ENCODE data around the gene GNG7.
"Not testable (repeated sequence)": the region's sequence is repeated elsewhere in the genome, so short reads cannot be mapped to it uniquely, and the experiment has no call there.

GNG7 gene

DNA sequence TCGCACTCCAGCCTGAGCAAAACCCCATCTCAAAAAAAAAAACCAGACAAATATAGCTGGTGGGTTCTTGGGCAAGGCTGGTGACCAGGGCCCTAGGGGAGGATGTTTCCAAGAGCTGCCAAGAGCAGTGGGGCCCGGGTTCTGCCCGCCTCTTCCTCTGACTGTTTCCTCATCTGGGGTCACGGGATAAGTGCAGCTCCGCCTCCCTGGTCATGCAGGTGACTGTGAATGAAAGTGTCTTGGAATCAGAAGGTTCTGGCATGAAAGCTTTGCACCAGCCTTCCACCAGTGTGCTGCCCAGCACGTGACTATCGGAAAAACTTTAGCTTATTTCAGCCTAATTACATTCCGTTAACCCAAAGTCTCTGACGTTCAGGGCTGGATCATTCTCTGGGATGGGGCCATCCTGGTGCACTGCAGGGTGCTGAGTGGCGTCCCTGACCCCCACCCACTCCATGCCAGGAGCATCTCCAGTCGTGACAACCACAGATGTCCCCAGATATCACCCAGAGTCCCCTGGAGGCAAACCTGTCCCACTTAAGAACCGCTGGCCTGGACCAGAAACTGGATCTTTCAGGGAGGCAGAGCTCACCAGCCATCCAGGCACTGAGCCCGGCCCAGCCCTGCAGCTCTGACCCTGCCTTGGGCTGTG, 85.6 kb downstream of the GNG7 start:
- peak; percentile 67 for DNase-seq

DNA sequence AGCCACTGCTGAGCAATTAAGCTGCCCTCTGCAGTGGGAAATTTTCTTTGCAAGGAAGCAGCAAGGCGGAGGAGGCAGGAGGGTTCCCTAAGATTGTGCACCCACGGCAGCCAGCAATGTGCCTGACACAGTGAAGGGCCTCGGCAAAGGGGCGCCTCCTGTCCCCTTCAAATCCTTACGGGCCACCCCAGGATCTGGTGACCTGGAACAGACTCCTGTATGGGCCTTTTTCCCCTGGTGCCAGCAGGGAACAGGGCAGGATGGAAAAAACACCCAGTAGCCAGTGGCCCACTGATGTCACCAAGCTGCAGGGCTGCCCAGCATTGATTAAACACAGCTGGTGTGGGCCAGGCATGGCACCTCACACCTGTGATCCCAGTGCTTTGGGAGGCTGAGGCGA, 86.7 kb downstream of the GNG7 start:
- DNase-seq: no peak

DNA sequence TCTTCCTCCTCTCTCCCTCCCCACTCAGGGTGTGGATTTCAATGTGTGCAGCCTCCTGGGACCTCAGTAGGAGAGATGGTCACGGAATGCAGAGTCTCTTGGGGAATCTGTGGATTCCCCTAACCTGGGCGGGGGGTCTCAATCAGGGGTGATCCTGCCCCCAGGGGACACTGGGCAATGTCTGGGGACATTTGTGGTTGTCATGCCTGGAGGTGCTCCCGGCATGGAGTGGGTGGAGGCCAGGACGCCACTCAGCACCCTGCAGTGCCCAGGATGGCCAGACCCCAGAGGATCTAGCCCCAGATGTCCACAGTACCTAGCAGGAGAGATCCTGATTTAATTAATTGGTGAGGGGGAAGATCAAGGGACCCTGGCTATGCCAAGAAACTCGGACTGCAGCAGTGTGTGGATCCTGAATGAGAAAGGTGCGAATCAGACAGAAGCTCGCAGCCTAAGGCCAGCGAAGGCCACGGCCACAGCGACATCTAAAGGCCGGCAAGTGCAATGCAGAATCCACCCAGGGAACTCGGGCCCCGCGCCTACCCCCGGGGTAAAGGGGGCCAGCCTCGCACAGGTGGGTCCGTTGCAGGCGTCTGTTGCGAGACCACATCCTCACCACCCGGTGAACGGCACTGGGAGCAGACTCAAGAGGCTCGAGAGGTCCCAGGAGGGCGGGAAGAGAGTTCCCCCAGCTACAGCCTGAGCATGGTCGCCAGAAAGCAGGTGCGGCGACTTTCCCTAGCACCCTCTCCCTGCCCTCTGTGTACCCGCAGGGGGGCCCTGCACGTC, 88.8 kb downstream of the GNG7 start:
- peak; percentile 72 for DNase-seq

DNA sequence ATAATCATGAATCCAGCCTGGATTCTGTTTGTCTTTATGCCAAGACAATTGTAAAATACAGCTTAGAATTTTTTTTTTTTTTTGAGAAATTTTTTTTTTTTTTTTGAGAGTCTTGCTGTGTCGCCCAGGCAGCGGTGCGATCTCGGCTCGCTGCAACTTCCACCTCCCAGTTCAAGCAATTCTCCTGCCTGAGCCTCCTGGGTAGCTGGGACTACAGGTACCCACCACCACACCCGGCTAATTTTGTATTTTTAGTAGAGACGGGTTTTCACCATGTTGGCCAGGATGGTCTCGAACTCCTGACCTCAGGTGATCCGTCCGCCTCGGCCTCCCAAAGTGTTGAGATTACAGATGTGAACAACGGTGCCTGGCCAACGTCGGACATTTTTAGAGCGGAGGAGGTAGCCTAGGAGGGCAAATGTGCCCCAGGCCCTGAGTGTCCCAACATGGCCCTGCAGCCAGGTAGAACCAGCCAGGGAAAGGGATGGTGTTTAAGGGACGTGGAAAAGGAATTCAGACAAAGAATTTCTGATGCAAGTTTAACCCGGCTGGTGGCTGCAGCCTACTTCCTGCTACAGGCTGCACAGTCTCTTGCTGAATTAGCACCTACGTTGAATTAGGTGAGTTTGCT, 89.8 kb downstream of the GNG7 start:
- DNase-seq: no peak

DNA sequence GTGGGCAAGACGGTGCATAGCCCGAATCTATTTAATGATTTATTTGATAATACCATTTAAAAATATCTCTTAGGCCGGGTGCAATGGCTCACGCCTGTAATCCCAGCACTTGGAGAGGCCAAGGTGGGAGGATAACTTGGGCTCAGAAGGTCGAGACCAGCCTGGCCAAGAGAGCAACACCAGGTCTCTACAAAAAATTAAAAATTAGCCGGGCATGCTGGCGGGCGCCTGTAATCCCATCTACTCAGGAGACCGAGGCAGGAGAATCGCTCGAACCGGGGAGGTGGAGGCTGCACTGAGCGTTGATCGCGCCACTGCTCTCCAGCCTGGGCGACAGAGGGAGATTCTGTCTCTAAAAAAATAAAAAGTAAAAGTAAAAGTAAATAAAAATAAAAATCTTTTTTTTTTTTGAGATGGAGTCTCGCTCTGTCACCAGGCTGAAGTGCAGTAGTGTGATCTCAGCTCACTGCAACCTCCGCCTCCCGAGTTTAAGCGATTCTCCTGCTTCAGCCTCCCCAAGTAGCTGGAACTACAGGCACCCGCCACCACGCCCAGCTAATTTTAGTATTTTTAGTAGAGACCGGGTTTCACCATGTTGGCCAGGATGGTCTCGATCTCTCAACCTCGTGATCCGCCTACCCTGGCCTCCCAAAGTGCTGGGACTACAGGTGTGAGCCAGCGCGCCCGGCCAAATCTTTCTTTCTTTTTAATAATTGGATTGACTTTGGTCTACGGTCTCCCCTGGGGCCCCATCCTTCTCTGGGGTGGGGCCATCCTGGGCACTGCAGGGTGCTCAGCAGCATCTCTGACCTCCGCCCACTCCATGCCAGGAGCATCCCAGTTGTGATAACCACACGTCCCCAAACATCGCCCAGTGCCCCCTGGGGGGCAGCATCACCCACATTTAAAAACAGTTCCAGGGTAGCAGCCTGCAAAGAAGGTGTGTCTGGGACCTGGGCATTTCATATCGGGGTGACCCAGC, 90.7 kb downstream of the GNG7 start:
- peak; percentile 32 for DNase-seq

DNA sequence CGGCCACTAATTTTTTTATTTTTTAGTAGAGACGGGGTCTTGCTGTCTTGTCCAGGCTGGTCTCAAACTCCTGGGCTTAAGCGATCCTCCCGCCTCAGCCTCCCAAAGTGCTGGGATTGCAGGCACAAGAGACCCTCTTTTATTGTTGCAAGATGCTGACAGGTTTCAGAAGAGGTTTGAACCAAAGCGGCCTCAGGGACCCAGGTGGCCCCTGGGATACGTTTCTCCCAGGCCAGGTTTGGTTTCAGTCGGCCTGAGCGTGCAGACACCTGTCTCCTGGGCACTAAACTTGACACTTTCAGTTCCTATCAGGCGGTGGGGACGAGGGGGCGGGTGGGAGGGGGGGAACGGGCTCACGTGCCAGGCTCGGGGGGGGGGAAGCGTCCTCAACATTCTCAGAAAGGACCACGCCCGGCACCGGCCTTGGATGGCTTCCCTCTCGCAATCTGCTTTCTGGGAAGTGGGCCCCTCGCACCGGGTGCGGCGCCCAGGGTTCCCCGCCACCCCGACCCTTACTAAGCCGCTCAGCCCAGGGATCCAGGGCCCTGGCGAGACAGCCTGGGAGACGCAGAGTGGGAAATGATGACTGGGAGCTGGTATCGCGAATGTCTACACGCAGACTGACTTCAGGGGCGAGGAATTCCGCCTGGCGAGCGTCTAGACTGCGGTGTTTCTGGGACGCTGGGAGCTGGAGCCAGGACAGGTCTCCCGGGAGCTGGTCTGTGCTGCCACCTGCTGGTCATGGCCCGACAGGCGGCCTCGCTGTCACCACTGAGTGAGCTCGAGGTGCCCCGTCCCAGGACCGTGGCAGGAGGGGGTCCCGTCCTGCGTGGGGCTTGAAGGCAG, 91.6 kb downstream of the GNG7 start:
- DNase-seq: peak; percentile 95

DNA sequence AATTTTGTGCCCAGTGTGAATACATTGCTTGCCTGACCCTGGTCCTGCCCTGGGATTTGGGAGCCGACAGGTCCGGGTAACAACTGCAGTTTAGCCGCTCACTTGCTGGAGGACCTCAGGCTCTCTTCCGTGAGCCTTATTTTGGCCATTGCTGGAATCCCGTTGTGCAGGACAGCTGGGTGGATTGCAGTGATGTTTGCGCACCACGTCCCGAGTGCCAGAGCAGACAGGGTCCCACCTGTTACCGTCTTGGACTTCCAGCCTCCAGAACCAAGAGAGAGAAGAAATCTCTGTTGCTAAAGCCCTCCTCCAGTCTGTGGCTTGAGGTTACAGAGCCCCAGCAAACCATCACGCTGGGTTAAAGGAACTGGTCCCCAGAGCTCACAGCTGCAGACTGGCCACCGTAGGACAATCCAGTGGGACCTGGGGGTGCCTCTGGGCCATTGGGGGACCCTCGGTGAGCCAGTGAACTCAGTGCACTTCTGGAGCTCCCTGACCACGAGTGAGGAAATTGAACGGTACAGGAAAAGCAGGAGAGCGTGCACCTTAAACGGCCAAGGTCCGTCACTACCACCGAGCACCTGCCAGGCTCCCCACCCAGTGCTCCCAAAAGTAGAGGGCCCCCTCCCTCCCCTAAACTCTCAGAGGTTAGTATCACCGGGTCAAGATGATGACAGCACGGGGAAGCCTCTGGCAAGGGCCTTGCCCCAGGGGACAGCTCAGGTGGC, 92.9 kb downstream of the GNG7 start:
- DNase-seq: no peak

DNA sequence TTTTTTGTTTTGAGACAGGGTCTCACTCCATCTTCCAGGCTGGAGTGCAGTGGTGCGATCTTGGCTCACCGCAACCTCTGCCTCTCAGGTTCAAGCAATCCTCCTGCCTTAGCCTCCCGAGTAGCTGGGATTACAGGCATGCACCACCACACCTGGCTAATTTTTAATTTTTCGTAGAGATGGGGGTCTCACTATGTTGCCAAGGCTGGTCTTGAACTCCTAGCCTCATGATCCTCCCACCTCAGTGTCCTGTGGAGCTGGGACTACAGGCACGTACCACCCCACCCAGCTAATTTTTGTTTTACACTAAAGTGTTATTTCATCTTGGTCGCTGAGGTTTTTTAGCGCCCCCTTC, 93.5 kb downstream of the GNG7 start:
- not testable (repeated sequence) for DNase-seq

DNA sequence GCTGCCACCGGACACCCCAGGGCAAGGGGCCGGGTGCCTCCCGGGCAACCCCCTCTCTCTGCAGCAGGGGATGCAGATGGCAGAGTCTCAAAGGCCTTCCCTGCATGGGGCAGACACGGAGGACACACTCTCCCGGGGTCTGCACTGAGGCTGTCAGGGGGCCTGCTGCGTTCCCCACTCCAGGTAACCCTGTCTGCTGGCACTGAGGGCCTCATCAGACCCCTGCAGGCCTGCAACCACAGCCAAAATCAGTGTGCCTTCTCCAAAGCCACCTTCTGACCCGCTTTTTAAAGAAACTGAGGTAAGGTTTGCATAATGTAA, 93.9 kb downstream of the GNG7 start:
- DNase-seq: no peak

DNA sequence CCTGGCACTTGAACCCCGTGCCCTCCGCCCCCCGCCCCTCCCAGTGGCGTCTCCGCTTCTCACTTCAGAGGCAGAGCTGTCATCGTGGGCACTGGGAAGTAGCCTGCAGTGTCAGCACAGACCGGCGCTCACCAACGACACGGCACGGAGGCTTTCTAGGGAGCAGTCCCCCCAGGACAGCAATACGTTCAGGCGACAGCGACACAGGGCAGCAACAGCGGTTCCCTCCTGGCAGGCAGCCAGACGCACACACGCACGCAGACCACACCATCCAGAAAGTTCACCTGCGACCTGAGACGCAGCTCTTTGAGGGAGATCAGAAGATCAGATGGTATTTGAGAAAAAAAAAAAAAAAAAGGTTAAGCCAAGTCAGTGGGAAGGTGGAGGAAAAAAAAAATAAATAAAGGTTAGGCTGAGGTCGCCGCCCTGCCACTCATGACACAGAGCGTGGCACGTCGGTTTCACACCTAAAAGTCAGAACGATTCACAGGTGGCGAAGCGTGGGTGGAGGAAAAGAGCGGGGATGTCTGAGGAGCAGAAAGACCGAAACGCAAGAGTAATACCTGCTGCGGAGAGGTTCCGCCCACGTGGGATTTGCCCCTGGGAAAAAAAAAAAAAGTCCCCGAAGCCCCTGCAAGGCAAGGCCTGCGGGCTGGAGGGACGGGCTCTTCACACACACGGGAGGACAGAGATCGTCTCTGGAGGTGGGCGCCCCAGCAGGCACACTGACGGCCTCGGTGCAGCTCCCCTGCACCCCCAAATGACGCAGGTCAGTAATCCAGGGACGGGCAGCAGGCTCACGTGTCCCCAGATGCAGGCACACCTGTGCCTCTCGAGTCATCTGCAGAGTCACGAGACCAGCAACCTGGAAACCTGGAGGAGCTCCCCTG, 94.5 kb downstream of the GNG7 start:
- peak; percentile 87 for DNase-seq

DNA sequence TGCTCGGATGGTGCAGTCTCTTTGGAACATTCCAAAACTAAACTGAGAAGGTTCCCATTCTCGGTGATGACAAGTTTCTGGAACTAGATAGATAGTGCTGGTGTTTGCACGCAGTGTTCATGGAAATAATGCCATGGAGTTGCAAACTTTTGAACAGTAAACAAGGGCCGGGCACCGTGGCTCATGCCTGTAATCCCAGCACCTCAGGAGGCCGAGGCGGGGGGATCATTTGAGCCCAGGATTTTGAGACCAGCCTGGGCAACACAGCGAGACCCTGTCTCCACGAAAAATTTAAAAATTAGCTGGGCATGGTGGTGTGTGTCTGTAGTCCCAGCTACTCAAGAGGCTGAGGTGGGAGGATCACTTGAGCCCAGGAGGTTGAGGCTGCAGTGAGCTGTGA, 95.7 kb downstream of the GNG7 start:
- DNase-seq: not testable (repeated sequence)

DNA sequence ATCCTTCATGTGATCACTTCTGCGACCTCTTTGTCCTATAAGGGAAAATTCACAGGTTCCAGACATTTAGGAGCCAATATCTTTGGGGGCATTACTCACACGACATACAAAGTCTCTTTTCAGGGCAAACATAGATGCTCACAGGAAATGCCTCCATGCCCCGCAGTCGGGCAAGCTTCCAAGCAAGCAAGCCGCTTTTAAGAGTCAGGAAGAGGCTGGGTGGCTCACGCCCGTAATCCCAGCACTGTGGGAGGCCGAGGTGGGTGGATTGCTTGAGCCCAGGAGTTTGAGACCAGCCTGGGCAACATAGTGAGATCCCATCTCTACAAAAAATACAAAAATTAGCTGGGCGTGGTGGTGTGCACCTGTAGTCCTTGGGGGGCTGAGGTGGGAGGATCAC, 96.6 kb downstream of the GNG7 start:
- DNase-seq: not testable (repeated sequence)

DNA sequence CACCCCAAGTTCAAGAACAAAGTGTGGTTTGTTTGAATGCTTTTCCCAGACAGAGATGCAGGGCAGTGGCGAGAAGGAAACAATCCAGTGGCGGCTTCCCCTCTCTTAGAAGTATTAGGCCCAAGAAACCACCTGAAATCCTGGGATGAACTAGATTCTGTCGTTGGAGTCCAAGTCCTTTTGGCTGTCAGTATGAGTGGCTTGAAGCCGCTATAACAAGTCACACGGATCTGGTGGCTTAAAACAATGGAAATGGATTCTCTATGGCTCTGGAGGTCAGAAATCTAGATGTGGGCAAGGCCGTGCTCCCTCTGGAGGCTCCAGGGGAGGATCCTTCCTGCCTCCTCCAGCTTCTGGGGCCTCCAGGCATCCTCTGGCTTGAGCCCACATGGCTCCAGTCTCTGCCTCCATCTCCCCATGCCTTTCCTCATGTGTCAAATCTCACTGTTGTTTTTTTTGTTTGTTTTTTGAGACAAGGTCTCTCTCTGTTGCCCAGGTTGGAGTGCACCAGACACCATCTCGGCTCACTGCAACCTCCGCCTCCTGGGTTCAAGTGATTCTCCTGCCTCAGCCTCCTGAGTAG, 97.7 kb downstream of the GNG7 start:
- DNase-seq: no peak

DNA sequence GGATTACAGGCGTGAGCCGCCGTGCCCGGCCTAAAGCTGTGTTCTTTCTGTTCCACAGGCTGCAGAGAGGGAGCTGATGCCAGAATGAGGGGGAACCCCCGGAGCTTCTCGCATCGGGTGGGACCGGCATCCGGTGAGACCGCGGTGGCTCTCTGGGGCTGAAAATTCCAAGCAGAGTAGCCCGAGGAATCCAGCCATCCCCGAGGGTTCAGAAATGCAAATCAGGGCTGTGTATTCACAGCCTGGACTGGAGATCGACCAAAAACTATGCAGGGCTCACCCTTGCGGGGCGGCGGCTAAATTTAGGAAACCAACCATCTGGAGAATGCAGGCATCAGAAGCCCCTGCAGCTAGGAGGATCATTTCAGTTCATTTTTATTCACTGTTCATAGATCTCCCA, 99.2 kb downstream of the GNG7 start:
- no peak for DNase-seq

DNA sequence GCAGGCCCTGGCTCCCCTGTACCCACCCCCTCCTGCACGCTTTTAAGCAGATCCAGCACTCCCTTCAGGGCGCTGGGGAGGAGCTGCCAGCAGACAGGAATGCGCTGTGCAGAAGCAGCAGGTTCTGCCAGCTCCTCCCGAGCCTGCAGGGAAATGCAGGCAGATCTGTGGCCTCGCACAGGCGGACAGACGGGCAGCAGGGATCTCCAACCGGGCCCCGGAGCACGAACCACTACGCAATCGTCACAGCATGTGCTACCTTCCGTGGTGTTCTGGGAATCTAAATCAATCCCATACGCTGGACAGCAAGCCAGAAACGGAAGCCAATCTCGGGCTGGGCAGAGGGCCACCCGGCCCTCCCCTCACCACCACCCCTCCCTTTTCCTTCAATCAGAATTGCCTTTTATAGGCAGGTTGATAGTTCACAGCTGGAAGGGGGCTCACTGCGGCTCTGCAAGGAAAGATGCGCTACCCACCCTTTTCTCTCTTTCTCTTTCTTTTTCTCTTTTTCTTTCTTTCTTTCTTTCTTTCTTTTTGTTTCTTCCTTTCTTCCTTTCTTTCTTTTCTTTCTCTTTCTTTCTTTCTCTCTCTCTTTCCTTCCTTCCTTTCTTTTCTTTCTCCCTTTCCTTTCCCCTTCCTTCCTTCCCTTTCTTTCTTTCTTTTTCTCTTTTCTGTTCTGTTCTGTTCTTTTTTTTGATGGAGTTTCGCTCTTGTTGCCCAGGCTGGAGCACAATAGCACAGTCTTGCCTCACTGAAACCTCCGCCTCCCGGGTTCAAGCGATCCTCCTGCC, 99.9 kb downstream of the GNG7 start:
- DNase-seq: no peak

DNA sequence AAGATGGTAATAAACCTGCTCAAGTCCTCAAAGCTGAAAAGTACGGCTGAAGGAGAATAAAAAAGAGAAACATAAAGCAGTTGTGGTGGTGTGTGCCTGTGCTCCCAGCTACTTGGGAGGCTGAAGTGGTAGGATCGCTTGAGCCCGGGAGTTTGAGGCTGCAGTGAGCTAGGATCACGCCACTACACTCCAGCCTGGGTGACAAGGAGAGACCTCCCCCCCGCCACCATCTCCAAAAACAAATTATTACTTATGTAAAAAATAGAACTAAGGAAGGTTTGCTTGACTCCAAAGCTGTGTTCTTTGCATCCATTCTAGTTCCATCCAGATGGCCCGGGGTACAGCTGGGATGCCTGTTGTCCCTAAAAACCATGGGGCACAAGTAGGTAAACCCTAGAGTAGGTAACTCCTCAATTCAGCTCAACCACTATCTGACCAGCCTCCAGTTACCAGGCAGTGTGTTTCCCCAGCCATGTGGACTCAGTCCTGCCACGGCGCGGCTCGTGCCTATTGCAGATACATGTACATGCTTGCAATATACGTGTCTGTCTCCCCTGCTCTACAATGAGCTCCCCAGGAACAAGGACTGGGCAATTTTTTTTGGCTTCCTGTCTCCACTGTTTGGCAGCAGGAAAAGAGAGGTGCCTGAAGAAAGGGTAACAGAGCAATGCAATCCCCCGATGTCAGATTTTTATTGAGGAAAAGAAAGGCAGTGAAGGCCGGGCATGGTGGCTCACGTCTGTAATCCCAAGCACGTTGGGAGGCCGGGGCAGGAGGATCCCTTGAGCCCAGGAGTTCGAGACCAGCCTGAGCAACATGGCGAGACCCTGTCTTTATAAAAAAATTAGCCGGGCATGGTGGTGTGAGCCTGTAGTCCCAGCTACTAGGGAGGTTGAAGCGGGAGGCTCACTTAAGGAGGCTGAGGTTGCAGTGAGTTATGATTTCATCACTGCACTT, 101.3 kb downstream of the GNG7 start:
- DNase-seq: no peak

DNA sequence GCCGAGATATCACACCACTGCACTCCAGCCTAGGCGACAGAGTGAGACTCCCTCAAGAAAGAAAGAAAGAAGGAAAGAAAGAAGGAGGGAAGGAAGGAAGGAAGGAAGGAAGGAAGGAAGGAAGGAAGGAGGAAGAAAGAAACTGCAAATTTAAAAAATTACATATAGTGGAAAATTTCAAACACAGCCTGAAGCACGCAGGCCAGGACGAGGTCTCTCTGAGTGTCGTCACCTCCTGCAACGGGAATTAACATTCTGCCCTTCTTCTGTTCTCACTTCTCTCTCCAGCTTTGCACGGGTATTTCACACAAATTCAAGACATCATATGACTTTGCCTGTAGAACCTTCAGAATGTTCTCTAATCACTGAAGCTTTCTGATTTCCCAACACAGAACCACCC, 108.2 kb downstream of the GNG7 start:
- DNase-seq: no peak

DNA sequence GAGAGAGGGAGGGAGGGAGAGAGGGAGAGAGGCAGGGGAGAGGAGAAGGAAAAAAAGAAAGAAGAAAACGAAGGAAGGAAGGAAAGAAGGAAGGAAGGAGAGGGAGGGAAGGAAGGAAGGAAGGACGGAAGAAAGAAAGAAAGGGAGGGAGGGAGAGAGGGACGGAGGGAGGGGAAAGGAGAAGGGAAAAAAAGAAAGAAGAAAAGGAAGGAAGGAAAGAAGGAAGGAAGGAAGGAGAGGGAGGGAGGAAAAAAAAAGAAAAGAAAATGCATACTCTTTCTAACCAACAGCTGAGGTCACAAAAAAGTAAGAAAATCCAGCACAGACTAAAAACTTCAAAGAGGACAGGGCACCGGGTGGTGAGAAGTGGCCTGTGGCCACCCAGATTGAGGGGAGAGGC, 109.7 kb downstream of the GNG7 start:
- DNase-seq: no peak
